HG02678 (cell line): Measurements from ENCODE around the gene MMRN2.
"Not testable (repeated sequence)": the region's sequence is repeated elsewhere in the genome, so short reads cannot be mapped to it uniquely, and the experiment has no call there.

Experiments used
- ATAC-seq: cut with Tn5 transposase; IDR thresholded peaks from one replicate; pipeline ENCODE4 v1.9.1; 2021; ENCODE audit warnings: mild to moderate bottlenecking, moderate library complexity; ENCODE audit not compliant: unreplicated experiment

Gene MMRN2

GRCh38 chr10:86957471-86958115, at the start of gene MMRN2:
Gene MMRN2, minus strand, starts transcription at chr10:86957615. Its CDS starts 74 bp downstream, at chr10:86957541.
- no peak for ATAC-seq

GRCh38 chr10:87007124-87007523, 49.7 kb upstream of the MMRN2 start:
- not testable (repeated sequence) for ATAC-seq

- ATAC-seq, result no peak
Observed at GRCh38 chr10:87000491-87000890, 43.1 kb upstream of the MMRN2 start.

GRCh38 chr10:86999802-87000403, 42.5 kb upstream of the MMRN2 start:
- not testable (repeated sequence) for ATAC-seq

GRCh38 chr10:86992929-86993328, 35.5 kb upstream of the MMRN2 start:
- ATAC-seq, result no peak

- no peak for ATAC-seq
Observed at GRCh38 chr10:86992456-86992855, 35.0 kb upstream of the MMRN2 start.

GRCh38 chr10:86991362-86991761, 33.9 kb upstream of the MMRN2 start:
- ATAC-seq, result not testable (repeated sequence)

GRCh38 chr10:86988520-86988919, 31.1 kb upstream of the MMRN2 start:
- no peak for ATAC-seq

GRCh38 chr10:86984498-86984897, 27.1 kb upstream of the MMRN2 start:
- not testable (repeated sequence) for ATAC-seq

- ATAC-seq, result no peak
Observed at GRCh38 chr10:86981716-86982115, 24.3 kb upstream of the MMRN2 start.

- ATAC-seq, result not testable (repeated sequence)
Observed at GRCh38 chr10:86981020-86981419, 23.6 kb upstream of the MMRN2 start.

- no peak for ATAC-seq
Observed at GRCh38 chr10:86979977-86980448, 22.6 kb upstream of the MMRN2 start.

- no peak for ATAC-seq
Observed at GRCh38 chr10:86979296-86979818, 21.9 kb upstream of the MMRN2 start.

GRCh38 chr10:86978457-86978856, 21.0 kb upstream of the MMRN2 start:
- ATAC-seq, result not testable (repeated sequence)

- no peak for ATAC-seq
Observed at GRCh38 chr10:86976362-86977056, 19.1 kb upstream of the MMRN2 start.

- no peak for ATAC-seq
Observed at GRCh38 chr10:86974484-86974883, 17.1 kb upstream of the MMRN2 start.

GRCh38 chr10:86972613-86973380, 15.4 kb upstream of the MMRN2 start:
- ATAC-seq, result no peak

GRCh38 chr10:86971232-86971991, 14.0 kb upstream of the MMRN2 start:
- peak; percentile 78 for ATAC-seq

- ATAC-seq, result no peak
Observed at GRCh38 chr10:86970982-86971231, 13.5 kb upstream of the MMRN2 start.

- ATAC-seq, result no peak
Observed at GRCh38 chr10:86970162-86970981, 13.0 kb upstream of the MMRN2 start.
